ENCODE results near the gene PRX. TPM values are rescaled to one million over a fixed set of nuclear protein-coding genes. Genes with fewer than 3 reads are reported as not detected.

The PRX gene
- total and polyA plus RNA-seq, 9 of the 15 experiments (the other 6 are each of a cell fraction or from before 2014, with no cell fraction given): 0.65 to 3.5 (median 1.7) TPM; not detected in 2

DNA sequence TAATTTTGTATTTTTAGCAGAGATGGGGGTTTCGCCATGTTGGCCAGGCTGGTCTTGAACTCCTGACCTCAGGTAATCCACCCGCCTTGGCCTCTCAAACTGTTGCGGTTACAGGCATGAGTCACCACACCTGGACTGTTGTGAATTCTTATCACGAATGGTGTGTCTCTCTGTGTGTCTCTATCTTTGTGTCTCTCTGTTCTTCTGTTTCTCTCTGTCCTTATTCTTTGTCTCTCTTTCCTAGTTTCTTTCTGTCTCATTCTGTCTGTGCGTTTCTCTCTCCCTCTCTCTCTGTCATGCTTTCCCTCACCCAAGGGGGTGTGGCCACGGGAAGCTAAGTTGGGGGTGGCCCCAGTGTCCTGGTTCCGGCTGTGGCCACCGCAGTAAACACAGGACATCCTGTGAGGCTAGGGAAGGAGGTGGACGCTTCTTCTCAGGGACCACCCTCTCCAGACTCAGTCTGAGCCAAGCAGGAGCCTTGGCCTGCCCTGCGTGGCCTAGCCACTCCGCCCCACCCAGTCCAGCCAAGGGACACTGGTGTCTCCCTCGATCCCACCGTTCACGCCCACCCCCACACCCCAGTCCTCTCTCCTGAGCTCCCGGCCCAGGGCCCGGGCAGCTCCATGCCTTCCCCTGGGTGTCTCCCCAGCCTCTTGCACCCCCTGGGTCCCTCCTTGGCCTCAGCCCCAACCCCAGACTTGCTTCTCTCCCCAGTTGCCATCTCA is 3.9 kb upstream of the PRX start (continued):
- TF ChIP-seq ZFP36 (IDR thresholded peaks at IDR 0.05; ENCODE audit: low read depth, low read length, partially characterized antibody) (peak; percentile 8), STAT5B (CRISPR knock-in tag; IDR thresholded peaks at IDR 0.05) (no peak), SP1 (CRISPR knock-in tag; IDR thresholded peaks at IDR 0.05) (peak; percentile 46; the same call in 1 of the 2 replicates), ARNT (IDR thresholded peaks at IDR 0.05) (peak in 1 of 2 experiments; percentile 88; a peak in 2 of 4 replicates), POLR2A (conservative IDR thresholded peaks at IDR 0.05) (peak; percentile 78), MCM7 (IDR thresholded peaks at IDR 0.05) (no peak), ZNF134 (CRISPR knock-in tag; conservative IDR thresholded peaks at IDR 0.05) (no peak), MBD2 (IDR thresholded peaks at IDR 0.05; ENCODE audit: borderline replicate concordance, low read depth) (no peak), NFATC3 (IDR thresholded peaks at IDR 0.05) (peak; percentile 66; the same call in 1 of the 2 replicates), FOXK1 (CRISPR knock-in tag; IDR thresholded peaks at IDR 0.05; ENCODE audit: borderline replicate concordance) (no peak), CC2D1A (IDR thresholded peaks at IDR 0.05) (peak; percentile 54; the same call in 1 of the 2 replicates), EHMT2 (IDR thresholded peaks at IDR 0.05) (peak; percentile 77; the same call in 1 of the 2 replicates), SIRT6 (IDR thresholded peaks at IDR 0.05; ENCODE audit: low read depth, low read length) (no peak), ZNF586 (CRISPR knock-in tag; conservative IDR thresholded peaks at IDR 0.05) (no peak), ZNF785 (CRISPR knock-in tag; IDR thresholded peaks at IDR 0.05) (no peak), DDX20 (tag; IDR thresholded peaks at IDR 0.05; ENCODE audit: low read depth) (no peak), ETS2 (tag; IDR thresholded peaks at IDR 0.05; ENCODE audit: borderline replicate concordance, poor library complexity, severe bottlenecking) (no peak), KDM5B (IDR thresholded peaks at IDR 0.05; ENCODE audit: insufficient replicate concordance, low read depth, low read length) (peak; percentile 37), PCBP1 (IDR thresholded peaks at IDR 0.05; ENCODE audit: low read depth, low read length, poor library complexity, severe bottlenecking) (no peak), C11orf30 (IDR thresholded peaks at IDR 0.05; ENCODE audit: low read depth) (peak; percentile 40; the same call in 1 of the 2 replicates)
- TF ChIP-seq, protein P1, sequence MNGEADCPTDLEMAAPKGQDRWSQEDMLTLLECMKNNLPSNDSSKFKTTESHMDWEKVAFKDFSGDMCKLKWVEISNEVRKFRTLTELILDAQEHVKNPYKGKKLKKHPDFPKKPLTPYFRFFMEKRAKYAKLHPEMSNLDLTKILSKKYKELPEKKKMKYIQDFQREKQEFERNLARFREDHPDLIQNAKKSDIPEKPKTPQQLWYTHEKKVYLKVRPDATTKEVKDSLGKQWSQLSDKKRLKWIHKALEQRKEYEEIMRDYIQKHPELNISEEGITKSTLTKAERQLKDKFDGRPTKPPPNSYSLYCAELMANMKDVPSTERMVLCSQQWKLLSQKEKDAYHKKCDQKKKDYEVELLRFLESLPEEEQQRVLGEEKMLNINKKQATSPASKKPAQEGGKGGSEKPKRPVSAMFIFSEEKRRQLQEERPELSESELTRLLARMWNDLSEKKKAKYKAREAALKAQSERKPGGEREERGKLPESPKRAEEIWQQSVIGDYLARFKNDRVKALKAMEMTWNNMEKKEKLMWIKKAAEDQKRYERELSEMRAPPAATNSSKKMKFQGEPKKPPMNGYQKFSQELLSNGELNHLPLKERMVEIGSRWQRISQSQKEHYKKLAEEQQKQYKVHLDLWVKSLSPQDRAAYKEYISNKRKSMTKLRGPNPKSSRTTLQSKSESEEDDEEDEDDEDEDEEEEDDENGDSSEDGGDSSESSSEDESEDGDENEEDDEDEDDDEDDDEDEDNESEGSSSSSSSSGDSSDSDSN (IDR thresholded peaks at IDR 0.05; ENCODE audit: borderline replicate concordance in 1 of 2, low read depth in 2 of 2, low read length in 2 of 2): 0 out of 4 replicates have a peak, but pooled peaks of 1 of the 2 experiments have one; percentile 39
- TF ChIP-seq, protein P2, sequence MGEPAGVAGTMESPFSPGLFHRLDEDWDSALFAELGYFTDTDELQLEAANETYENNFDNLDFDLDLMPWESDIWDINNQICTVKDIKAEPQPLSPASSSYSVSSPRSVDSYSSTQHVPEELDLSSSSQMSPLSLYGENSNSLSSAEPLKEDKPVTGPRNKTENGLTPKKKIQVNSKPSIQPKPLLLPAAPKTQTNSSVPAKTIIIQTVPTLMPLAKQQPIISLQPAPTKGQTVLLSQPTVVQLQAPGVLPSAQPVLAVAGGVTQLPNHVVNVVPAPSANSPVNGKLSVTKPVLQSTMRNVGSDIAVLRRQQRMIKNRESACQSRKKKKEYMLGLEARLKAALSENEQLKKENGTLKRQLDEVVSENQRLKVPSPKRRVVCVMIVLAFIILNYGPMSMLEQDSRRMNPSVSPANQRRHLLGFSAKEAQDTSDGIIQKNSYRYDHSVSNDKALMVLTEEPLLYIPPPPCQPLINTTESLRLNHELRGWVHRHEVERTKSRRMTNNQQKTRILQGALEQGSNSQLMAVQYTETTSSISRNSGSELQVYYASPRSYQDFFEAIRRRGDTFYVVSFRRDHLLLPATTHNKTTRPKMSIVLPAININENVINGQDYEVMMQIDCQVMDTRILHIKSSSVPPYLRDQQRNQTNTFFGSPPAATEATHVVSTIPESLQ (CRISPR knock-in tag; IDR thresholded peaks at IDR 0.05): 0 out of 2 replicates have a peak, but pooled peaks have one; percentile 28
- TF ChIP-seq, protein P3, sequence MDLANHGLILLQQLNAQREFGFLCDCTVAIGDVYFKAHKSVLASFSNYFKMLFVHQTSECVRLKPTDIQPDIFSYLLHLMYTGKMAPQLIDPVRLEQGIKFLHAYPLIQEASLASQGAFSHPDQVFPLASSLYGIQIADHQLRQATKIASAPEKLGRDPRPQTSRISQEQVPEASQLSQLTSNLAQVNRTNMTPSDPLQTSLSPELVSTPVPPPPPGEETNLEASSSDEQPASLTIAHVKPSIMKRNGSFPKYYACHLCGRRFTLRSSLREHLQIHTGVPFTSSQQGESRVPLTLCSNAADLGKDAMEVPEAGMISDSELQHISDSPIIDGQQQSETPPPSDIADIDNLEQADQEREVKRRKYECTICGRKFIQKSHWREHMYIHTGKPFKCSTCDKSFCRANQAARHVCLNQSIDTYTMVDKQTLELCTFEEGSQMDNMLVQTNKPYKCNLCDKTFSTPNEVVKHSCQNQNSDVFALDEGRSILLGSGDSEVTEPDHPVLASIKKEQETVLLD (IDR thresholded peaks at IDR 0.05): peak; percentile 93
- TF ChIP-seq, protein P4, sequence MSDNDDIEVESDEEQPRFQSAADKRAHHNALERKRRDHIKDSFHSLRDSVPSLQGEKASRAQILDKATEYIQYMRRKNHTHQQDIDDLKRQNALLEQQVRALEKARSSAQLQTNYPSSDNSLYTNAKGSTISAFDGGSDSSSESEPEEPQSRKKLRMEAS (CRISPR knock-in tag; IDR thresholded peaks at IDR 0.05): peak; percentile 15; the same call in 1 of the 2 replicates
